ENCODE results near the gene GDF9. TPM values are rescaled to one million over a fixed set of nuclear protein-coding genes. Genes with fewer than 3 reads are reported as not detected.

GDF9 gene
- total and polyA plus RNA-seq, 2 donors (not counting 3 experiments of a cell fraction or from before 2014, with no cell fraction given): 0.07 TPM; not detected in 1

GRCh38 chr5:132823481-132824050 is 42.7 kb downstream of the GDF9 start:
- no TSS peak for BruUV-seq (replicated peaks)
- CTCF ChIA-PET: interaction anchor here (0.7 to 1.3 kb wide), 4 partner anchors 69 to 318 kb away, joined by 3 to 4 read pairs (median 4); no protein-coding TSS in a partner anchor

More at GRCh38 chr5:132823481-132824050, 42.7 kb downstream of the GDF9 start:
- dilution Hi-C loops (cut with MboI; ENCODE audit: extremely low pct_ligation_motif_present, low sequenced_read_pairs): no loop called here
- no peaks in the 10 kb centered on the region for H3K9me3 ChIP-seq (replicated peaks; ENCODE audit: control insufficient read depth, insufficient read depth, low read length)
- H3K36me3 ChIP-seq (ENCODE audit: control insufficient read depth in 2 of 2, extremely low read depth in 1 of 2, insufficient read depth in 2 of 2, low read length in 2 of 2): peaks cover 2 to 4% of the 10 kb centered on the region in 2 experiments
- no peak overlapping the region for H2AFZ ChIP-seq (ENCODE audit: low read depth, low read length)
- H3K27me3 ChIP-seq (ENCODE audit: control insufficient read depth in 2 of 2, insufficient read depth in 2 of 2, low read length in 2 of 2): no peaks in the 10 kb centered on the region
- peaks cover 6% of the 10 kb centered on the region for H3K4me1 ChIP-seq (ENCODE audit: control insufficient read depth, extremely low read depth, insufficient read depth, low read length)
- H3K4me2 ChIP-seq (ENCODE audit: insufficient read depth, low read length): no peak overlapping the region
- TF ChIP-seq CTCF (IDR thresholded peaks at IDR 0.05; ENCODE audit: extremely low read depth in 1 of 2, insufficient read depth in 1 of 2, low read depth in 1 of 2, low read length in 2 of 2): no peak
- TF ChIP-seq JUN (IDR thresholded peaks at IDR 0.05; ENCODE audit: borderline replicate concordance, insufficient read depth, insufficient read length, low read depth): no peak
- no peak for TF ChIP-seq EZH2 (IDR thresholded peaks at IDR 0.05; ENCODE audit: borderline replicate concordance, low read depth, low read length, severe bottlenecking)
- TF ChIP-seq MAX (IDR thresholded peaks at IDR 0.05; ENCODE audit: insufficient read depth, insufficient read length): no peak
- no peak for TF ChIP-seq MYC (IDR thresholded peaks at IDR 0.05; ENCODE audit: low read depth, low read length)
- no peak for TF ChIP-seq FOS (IDR thresholded peaks at IDR 0.05; ENCODE audit: borderline replicate concordance, insufficient read depth, low read length)
- no peak for TF ChIP-seq GATA2 (IDR thresholded peaks at IDR 0.05; ENCODE audit: insufficient read depth, insufficient read length, low read depth, low read length)
- TF ChIP-seq POLR2A (IDR thresholded peaks at IDR 0.05; ENCODE audit: low read depth, low read length): no peak
- TF ChIP-seq POLR2AphosphoS5 (IDR thresholded peaks at IDR 0.05; ENCODE audit: insufficient read depth, low read depth, low read length): no peak
- no peak overlapping the region for H3K27ac ChIP-seq (ENCODE audit: insufficient read depth, low read depth, low read length)
- intact Hi-C loops (cut with micrococcal nuclease): loop anchor here (5.0 to 10.0 kb wide), 3 partner anchors 296 to 529 kb away; partner anchors contain the start of gene SLC22A4
- no peaks in the 10 kb centered on the region for H4K20me1 ChIP-seq (replicated peaks; ENCODE audit: control insufficient read depth, extremely low read depth, insufficient read depth, low read length)
- POLR2A ChIA-PET: no interaction called here
- no peaks in the 10 kb centered on the region for H3K79me2 ChIP-seq (ENCODE audit: control insufficient read depth, insufficient read depth, low read length)
- no peak overlapping the region for H3K4me3 ChIP-seq (replicated peaks in 1 of 3; ENCODE audit: insufficient read depth in 1 of 3, low read depth in 1 of 3, low read length in 3 of 3)
- DNase-seq (ENCODE audit: low read depth, low spot score) (no peak), FAIRE-seq (no peak)
- H3K9me1 ChIP-seq (replicated peaks; ENCODE audit: control insufficient read depth, extremely low read depth, insufficient read depth, low read length): no peaks in the 10 kb centered on the region
- no peak overlapping the region for H3K9ac ChIP-seq (replicated peaks; ENCODE audit: extremely low read depth, insufficient read depth, low read length)

Data from endothelial cell of umbilical vein (primary cell).